NT2/D1 (cell line): ENCODE data around the gene TRPM2.

Source experiments
- SUZ12 ChIP-seq: IDR thresholded peaks from 2 replicates; pipeline ENCODE4 v1.6.1; 2011; ENCODE audit not compliant: insufficient read length, insufficient read depth; ENCODE audit errors: extremely low read depth
- YY1 ChIP-seq: IDR thresholded peaks from 2 replicates; pipeline ENCODE4 v1.6.1; 2011; ENCODE audit not compliant: insufficient read length, insufficient read depth
- ZNF274 ChIP-seq: IDR thresholded peaks from 2 replicates; pipeline ENCODE4 v1.6.1; 2011; ENCODE audit warnings: mild to moderate bottlenecking, low read depth, low read length

DNA sequence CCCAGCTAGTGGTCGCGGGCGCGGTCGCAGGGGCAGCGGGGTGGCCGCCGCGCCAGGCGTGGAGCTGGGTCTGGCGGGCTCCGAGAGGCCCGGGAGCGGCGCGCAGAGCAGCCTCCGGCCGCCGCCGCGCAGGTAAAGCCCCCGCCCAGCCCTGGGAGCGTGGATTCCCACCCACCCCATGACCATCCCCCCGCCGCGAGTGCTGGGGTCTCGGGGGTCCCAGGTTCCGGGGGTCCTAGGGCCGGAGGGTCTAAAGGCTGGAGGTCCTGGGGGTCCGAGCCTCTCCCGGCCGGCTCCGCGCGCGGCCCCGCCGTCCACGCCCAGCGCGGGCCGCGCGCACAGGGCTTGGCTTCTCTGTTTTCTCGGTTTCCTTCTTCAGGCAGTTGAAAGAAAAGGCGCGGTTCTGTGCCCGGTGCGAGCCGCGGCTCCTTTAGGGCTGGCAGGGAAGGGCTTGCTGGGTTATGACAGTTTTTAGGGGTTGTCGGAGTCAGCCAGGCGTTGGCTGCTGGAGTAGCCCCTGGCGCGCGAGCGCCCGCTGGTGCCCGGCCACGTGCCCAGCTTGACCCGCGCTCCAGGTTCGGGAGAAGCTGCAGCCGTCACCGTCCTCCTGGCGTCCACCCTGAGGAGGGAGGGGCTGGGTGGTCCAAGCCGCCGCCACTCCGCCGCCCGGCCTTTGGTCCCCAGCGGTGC, 102.2 kb downstream of the TRPM2 start:
- TF ChIP-seq ZNF274 (no peak), YY1 (no peak), SUZ12 (no peak)
